A549 treated with DMSO at 1 μM for 4 hours (cell line): ENCODE data around the gene SLC16A8. TPM values are rescaled to one million over a fixed set of nuclear protein-coding genes. Genes with fewer than 3 reads are reported as not detected.

Experiments used
- total RNA-seq: library from RNA; stranded (reverse); fragments of 200-300 nt; extraction: Qiagen RNA extraction; gene quantifications from 5 replicates; pipeline ENCODE4 v1.2.3, GENCODE V29; 2022; ENCODE audit warnings: low read depth

The SLC16A8 gene, protein sequence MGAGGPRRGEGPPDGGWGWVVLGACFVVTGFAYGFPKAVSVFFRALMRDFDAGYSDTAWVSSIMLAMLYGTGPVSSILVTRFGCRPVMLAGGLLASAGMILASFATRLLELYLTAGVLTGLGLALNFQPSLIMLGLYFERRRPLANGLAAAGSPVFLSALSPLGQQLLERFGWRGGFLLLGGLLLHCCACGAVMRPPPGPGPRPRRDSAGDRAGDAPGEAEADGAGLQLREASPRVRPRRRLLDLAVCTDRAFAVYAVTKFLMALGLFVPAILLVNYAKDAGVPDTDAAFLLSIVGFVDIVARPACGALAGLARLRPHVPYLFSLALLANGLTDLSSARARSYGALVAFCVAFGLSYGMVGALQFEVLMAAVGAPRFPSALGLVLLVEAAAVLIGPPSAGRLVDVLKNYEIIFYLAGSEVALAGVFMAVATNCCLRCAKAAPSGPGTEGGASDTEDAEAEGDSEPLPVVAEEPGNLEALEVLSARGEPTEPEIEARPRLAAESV
- total RNA-seq, result not detected in 5 replicates

DNA sequence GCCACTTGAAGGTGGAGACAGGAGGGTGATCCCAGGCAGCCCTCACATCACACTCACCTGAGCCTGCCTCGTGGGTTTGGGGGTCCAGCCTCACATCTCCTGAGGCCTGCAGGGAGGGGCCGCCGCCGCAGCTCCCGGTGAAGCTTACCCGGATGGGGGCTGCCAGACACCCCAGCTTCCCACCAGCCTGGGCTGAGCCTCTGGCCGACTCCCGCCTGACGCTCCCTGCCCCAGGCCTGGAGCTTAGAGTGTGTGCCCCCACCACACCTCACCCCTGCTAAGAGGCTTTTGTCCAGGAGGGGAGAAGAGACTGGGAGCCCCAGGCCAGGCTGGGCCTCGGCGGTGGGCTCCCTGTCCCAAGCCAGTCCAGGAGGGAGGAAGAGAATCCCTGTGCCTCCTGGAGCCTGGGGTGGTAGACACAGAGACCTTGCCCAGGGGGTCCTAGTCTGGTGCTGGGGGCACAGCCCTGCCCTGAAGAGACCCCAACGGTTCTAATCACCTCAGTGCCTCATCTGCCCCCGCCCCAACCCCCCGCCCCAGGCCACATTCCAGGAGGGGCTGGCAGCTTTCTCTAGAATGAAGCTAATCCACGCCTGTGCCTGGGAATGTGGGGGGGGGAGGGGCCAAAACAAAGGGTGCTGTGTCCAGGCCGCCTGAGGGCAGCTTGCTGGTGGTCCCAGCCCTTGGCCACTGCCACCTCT, at the start of gene SLC16A8:
TSS of gene SLC16A8 (minus strand) at position 254 of the 701 bp plus-strand sequence. CDS start 1,311 bp downstream, outside the sequence.

DNA sequence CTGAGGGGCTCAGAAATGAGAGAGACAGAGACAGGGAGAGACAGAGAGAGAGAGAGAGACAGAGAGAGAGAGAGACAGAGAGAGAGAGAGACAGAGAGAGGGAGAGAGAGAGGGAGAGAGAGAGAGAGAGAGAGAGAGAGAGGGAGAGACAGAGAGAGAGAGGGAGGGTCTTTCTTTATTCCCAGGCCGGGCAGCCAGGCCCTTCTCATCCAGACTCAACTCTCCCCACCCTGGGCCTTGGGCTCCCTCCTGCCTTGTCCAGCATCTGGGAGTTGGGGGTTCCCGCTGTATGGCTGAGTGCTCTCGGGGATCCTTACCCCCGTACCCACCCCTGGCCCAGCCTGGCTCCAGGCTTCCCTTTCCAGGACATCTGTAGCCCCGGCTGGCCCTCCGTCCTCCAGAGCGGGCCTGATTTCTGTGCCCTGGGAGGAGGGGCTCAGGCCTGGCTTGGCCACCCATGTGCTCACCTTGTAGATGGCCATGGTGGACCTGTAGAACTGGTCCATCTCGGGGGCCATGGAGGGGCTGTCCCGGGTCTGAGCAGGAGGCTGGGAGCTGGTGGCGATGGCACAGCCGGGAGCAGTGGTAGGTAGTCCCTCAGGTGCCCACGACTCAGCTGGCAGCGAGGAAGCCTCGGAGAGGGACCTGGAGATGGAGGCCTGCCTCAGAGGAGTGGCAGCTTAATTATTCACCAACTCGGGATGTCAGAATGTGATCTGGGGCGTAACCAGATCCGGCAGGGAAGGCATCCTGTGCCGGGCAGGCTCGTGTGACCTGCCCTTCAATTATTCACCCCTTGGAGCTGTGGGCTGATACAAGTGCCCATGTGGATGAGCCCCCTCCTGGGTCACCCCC, 26.3 kb upstream of the SLC16A8 start, which contains the start of gene BAIAP2L2:
TSS of gene BAIAP2L2 (minus strand) at position 677 of the 855 bp plus-strand sequence. CDS start at position 518, 159 bp downstream.

DNA sequence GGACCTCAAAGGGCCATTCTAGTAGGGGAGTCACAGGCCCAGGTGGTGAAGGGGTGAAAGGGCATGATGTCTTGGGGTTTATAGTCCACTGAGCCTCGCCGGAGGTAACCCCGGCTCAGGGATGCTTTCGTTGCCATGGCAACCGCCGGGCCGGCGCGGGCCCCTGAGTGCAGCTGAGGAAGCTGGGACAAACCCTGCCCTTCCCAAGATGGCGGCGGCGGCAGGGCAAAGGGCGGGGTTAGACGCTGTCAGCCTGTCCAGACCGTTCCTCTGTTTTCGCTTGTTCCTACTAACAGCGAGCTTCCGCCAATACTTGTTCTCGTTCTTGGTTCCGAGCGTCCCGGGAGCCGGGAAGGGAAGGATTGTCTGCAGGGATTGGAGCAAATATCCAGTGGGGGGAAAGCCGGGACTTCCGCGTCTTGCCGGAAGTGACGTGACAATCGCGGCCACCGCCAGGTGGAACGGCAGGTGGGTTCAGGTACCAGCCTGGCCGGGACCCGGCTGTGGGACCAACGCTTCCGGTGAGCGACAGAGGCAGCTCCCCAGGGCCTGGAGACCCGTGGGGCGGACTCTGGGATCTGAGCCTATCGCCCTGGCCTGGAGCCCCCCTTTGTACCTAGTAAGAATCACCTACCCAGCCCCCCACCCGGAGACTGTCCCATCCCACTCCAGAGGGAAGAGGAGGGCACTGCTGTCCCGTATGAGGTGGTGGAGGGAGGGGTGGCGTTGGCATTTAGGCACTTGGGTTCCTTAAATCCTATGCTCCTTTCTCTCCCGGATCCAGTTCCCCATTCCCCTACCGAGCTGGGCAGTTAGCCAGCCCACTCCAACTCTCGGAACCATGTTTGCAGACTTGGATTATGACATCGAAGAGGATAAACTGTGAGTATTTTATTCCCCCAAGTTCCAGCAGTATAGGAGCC, 26.8 kb downstream of the SLC16A8 start, which contains the start of gene PICK1:
TSS of gene PICK1 (plus strand) at position 436 of the 923 bp plus-strand sequence. CDS start at position 842, 406 bp downstream.

Other genes with a start within 250 kb of the SLC16A8 start
- 16.7 to 25.4 TPM (median 23.8 TPM) in 5 replicates for gene ANKRD54, start 239.8 kb downstream of the SLC16A8 start, total RNA-seq
- 268 to 302 TPM (median 282 TPM) in 5 replicates for gene EIF3L, start 234.8 kb downstream of the SLC16A8 start, total RNA-seq
- gene MICALL1, start 177.9 kb downstream of the SLC16A8 start, total RNA-seq, result 16.1 to 22.0 TPM (median 18.2 TPM) in 5 replicates
- 0.25 to 0.46 TPM (median 0.31 TPM) in 4 of 5 replicates, not detected in the other for gene C22orf23, start 130.6 kb downstream of the SLC16A8 start, total RNA-seq
- gene POLR2F, start 130.5 kb downstream of the SLC16A8 start, total RNA-seq, result 120 to 132 TPM (median 129 TPM) in 5 replicates
- gene SOX10, start 99.6 kb downstream of the SLC16A8 start, total RNA-seq, result not detected in 5 replicates
- gene PICK1, start 26.8 kb downstream of the SLC16A8 start, total RNA-seq, result 10.0 to 11.0 TPM (median 10.8 TPM) in 5 replicates
- gene BAIAP2L2, start 26.5 kb upstream of the SLC16A8 start, total RNA-seq, result 4.3 to 5.2 TPM (median 4.3 TPM) in 5 replicates
- gene PLA2G6, start 97.6 kb upstream of the SLC16A8 start, total RNA-seq, result 3.8 to 5.4 TPM (median 4.2 TPM) in 5 replicates
- gene MAFF, start 117.8 kb upstream of the SLC16A8 start, total RNA-seq, result 12.7 to 17.6 TPM (median 15.9 TPM) in 5 replicates
- 35.9 to 48.3 TPM (median 43.9 TPM) in 5 replicates for gene TMEM184B, start 188.8 kb upstream of the SLC16A8 start, total RNA-seq
- 91.4 to 102 TPM (median 94.7 TPM) in 5 replicates for gene CSNK1E, start 233.2 kb upstream of the SLC16A8 start, total RNA-seq